Measurements from ENCODE around the gene FAM193B.

The FAM193B gene

DNA sequence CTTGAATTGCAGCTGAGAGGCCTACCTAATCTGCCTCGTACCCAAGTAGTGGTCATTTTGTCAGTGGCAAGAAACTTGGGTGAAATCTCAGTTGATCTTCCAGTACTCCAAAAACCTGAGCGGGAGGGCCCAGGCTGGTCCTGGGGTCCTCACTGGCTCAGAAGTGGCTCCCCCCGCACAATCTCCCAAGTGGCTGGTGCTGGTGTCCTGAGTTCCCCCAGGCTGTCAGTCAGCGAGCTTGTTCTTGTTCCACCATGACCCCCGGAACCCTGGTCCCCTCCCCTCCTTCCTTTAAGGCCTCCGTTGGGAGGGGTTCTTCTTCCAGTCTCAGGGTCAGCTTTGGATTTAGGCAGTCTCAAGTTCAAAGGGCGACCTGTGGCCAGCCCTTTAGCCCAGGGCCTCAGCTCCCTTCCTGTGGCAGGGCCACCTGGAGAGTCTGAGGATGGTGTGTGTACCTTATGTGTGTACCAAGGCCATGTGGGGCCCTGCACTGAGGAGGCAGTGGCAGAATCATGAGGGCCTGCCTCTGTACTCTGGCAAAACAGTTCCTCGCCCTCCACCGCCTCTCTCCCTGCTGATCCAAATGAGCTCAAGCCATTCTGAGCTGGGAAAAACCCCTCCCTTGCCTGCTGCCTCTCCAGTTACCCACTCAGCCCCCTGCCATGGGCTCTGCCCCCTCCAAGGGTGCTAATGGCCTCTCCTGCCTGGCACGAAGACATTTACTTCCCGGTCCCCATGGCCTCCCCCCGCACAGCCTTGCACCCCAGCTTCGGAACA, 76.5 kb downstream of the FAM193B start:
- Histone ChIP-seq H3K9me3 (ENCODE audit: control insufficient read depth, insufficient read depth, low read length) (no peaks in the 10 kb centered on the region), H3K4me3 (ENCODE audit: low read length) (no peak overlapping the region), H3K27me3 (ENCODE audit: control insufficient read depth, insufficient read depth, low read length) (no peaks in the 10 kb centered on the region), H3K27ac (ENCODE audit: low read length) (no peak overlapping the region), H3K4me1 (ENCODE audit: control insufficient read depth, insufficient read depth, low read length) (peaks cover 10% of the 10 kb centered on the region; the same call in 1 of the 2 replicates), H3K36me3 (ENCODE audit: control insufficient read depth, insufficient read depth, low read length) (no peaks in the 10 kb centered on the region; the same call in 1 of the 2 replicates)
- WGBS (ENCODE audit: insufficient coverage, insufficient read length) = no CpG with 5 or more reads among the region's 13 CpGs
- no peak for DNase-seq (ENCODE audit: low read depth, low spot score)

DNA sequence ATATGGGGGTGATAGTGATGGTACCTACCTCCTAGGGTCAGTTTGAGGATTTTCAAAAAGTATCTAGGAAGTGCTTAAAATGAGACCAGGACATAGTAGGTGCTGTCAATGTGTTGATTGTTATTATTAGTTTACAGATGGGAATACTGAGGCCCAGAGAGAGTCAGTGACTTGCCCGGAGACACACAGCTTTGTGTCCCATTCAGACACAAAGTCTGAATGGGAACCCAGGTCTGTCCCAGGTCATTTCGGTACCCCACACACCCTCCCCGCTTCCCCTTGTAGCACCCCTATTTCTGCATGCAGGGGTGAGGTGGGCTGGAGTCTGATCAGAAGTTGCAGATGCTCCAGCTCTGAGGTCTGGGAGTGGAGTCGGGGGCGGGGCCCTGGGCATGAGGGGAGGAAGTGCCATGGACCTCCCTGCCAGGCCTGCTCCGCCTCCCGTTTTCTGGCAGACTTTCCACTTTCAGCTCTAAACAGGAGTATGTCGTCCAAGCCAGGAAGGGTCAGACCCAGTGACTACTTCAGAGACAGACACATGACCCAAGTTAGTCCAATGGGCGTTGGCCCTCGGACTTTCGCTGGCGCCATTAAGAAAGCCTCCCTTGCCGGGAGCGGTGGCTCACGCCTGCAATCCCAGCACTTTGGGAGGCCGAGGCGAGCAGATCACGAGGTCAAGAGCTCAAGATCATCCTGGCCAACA, 77.7 kb downstream of the FAM193B start:
- Histone ChIP-seq H3K36me3 (ENCODE audit: control insufficient read depth, insufficient read depth, low read length) (peaks cover 3% of the 10 kb centered on the region; the same call in 1 of the 2 replicates), H3K4me3 (ENCODE audit: low read length) (no peak overlapping the region), H3K27me3 (ENCODE audit: control insufficient read depth, insufficient read depth, low read length) (no peaks in the 10 kb centered on the region), H3K27ac (ENCODE audit: low read length) (no peak overlapping the region), H3K9me3 (ENCODE audit: control insufficient read depth, insufficient read depth, low read length) (no peaks in the 10 kb centered on the region), H3K4me1 (ENCODE audit: control insufficient read depth, insufficient read depth, low read length) (peaks cover 12% of the 10 kb centered on the region)
- DNase-seq (ENCODE audit: low read depth, low spot score) = no peak
- WGBS (ENCODE audit: insufficient coverage, insufficient read length) = no CpG with 5 or more reads among the region's 18 CpGs

DNA sequence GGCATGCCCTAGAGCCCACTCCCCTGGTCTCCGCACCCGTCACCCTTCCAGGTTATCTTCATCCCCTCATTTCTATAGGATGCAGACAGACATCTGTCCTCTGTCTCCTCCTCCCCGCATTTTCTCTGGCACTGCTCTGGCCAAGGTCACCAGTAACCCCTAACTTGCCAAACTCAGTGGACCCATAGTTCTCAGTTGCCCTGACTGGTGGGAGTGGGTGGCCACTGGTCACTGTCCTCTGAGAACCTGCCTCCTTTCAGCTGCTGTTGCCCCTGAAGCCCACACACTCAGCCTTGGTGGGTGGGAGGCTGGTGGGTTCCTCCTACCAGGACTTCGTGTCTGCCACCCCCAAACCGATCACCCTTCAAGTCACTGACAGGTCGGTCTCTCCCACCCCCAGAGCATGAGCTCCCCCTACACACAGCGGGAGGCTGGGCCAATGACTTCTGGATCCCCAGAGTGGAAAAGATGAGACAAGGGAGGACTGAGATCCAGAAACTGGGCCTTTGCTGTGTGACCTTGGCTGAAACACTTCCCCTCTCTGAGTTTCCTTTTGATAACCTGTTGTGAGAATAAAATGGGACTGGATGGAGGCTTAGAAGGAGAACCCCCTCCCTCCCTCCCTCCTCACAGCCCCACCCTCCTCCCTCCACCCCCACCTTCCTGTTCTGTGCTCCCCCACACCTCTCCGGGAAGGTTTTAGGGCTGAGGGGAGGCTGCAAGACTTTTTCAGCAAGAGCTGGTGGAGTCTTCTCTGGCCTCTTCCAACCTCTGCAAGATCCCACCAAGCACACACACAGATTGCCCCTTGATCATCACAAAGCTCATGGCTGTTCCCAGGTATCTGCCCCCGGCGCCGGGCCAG, 78.6 kb downstream of the FAM193B start:
- Histone ChIP-seq H3K4me1 (ENCODE audit: control insufficient read depth, insufficient read depth, low read length) (peaks cover 18% of the 10 kb centered on the region), H3K9me3 (ENCODE audit: control insufficient read depth, insufficient read depth, low read length) (no peaks in the 10 kb centered on the region), H3K36me3 (ENCODE audit: control insufficient read depth, insufficient read depth, low read length) (peaks cover 11% of the 10 kb centered on the region; the same call in 1 of the 2 replicates), H3K27ac (ENCODE audit: low read length) (no peak overlapping the region), H3K4me3 (ENCODE audit: low read length) (no peak overlapping the region), H3K27me3 (ENCODE audit: control insufficient read depth, insufficient read depth, low read length) (no peaks in the 10 kb centered on the region)
- no CpG with 5 or more reads among the region's 11 CpGs for WGBS (ENCODE audit: insufficient coverage, insufficient read length)
- DNase-seq (ENCODE audit: low read depth, low spot score) = no peak

DNA sequence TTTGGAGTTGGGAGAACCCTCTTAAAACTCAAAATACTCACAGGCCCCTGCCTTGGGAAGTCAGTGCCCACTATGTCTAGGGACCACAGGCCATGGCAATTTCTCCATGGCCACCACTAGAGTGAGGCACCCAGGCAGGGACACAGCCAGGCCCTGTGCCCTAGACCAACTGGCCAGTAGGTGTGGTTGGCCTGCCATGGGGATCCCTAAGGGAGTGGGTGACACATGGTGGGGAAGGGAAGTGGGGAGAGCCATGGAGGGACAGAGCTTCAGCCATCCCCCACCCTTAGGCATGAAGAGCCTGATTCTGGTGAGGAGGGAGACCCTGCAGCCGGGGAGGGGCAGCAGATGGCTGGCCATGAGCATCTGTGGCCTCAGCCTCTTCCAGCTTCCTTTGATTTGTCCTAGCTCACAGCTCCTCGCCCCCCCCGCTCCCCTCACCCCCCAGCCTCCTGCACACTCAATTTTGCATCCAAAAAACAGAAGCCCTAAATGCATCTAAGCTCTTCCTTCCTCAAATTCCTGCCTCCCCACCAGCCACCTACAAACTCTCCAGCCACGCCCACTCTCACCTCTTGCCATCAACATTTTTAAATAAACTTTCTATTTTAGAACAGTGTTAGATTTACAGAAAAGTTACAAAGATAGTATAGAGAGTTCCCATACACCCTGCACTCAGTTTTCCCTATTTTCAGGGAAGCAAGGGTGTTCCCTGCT, 79.4 kb downstream of the FAM193B start:
- Histone ChIP-seq H3K4me1 (ENCODE audit: control insufficient read depth, insufficient read depth, low read length) (peaks cover 26% of the 10 kb centered on the region), H3K36me3 (ENCODE audit: control insufficient read depth, insufficient read depth, low read length) (peaks cover 16% of the 10 kb centered on the region; the same call in 1 of the 2 replicates), H3K27me3 (ENCODE audit: control insufficient read depth, insufficient read depth, low read length) (no peaks in the 10 kb centered on the region), H3K9me3 (ENCODE audit: control insufficient read depth, insufficient read depth, low read length) (no peaks in the 10 kb centered on the region), H3K4me3 (ENCODE audit: low read length) (no peak overlapping the region), H3K27ac (ENCODE audit: low read length) (no peak overlapping the region)
- DNase-seq (ENCODE audit: low read depth, low spot score) = no peak
- WGBS (ENCODE audit: insufficient coverage, insufficient read length) = no CpG with 5 or more reads among the region's 4 CpGs

DNA sequence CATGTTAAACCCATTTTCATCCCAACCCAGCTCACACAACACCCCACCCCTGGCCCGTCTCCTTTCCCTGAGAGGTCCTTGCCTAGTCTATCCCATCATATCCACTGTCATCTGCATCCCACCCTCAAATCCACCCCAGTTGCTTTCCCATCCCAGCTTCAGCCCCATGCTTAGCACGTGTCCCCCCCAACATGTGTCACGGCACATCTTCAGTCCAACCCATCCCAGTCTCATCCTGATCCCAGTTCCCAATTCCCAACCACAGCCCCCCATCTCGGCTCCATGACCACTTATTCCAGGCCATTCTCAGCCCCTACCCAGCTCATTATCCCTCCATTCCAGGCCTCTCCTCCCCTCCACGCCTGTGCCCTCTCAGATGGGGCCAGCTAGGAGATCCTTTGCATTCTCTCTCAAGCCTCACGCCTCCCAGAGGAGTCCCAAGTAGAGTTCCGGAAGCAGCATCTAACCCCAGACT, 80.3 kb downstream of the FAM193B start:
- WGBS (ENCODE audit: insufficient coverage, insufficient read length) = no CpG with 5 or more reads among the region's 7 CpGs
- peaks cover 16% of the 10 kb centered on the region; the same call in 1 of the 2 replicates for H3K36me3 ChIP-seq (ENCODE audit: control insufficient read depth, insufficient read depth, low read length)

GRCh38 chr5:177473443-177474001, 80.8 kb downstream of the FAM193B start, which contains the start of gene DBN1:
TSS of gene DBN1 (minus strand) at chr5:177473634. CDS start at chr5:177473521, 113 bp downstream.
- DNase-seq (ENCODE audit: low read depth, low spot score) = no peak
- WGBS (ENCODE audit: insufficient coverage, insufficient read length) = no CpG with 5 or more reads among the region's 69 CpGs

More for the DNA sequence above, 80.3 kb downstream of the FAM193B start:
- DNase-seq (ENCODE audit: low read depth, low spot score) = no peak
- H3K27me3 ChIP-seq (ENCODE audit: control insufficient read depth, insufficient read depth, low read length) = no peaks in the 10 kb centered on the region
- no peak overlapping the region for H3K4me3 ChIP-seq (ENCODE audit: low read length)
- peaks cover 27% of the 10 kb centered on the region for H3K4me1 ChIP-seq (ENCODE audit: control insufficient read depth, insufficient read depth, low read length)
- no peaks in the 10 kb centered on the region for H3K9me3 ChIP-seq (ENCODE audit: control insufficient read depth, insufficient read depth, low read length)
- no peak overlapping the region for H3K27ac ChIP-seq (ENCODE audit: low read length)

GRCh38 chr5:177472460-177473442, 81.6 kb downstream of the FAM193B start:
- Histone ChIP-seq H3K4me3 (ENCODE audit: low read length) (peak overlapping the region; percentile 90), H3K4me1 (ENCODE audit: control insufficient read depth, insufficient read depth, low read length) (peaks cover 27% of the 10 kb centered on the region), H3K27ac (ENCODE audit: low read length) (no peak overlapping the region), H3K36me3 (ENCODE audit: control insufficient read depth, insufficient read depth, low read length) (peaks cover 27% of the 10 kb centered on the region), H3K9me3 (ENCODE audit: control insufficient read depth, insufficient read depth, low read length) (no peaks in the 10 kb centered on the region), H3K27me3 (ENCODE audit: control insufficient read depth, insufficient read depth, low read length) (no peaks in the 10 kb centered on the region)
- no CpG with 5 or more reads among the region's 93 CpGs for WGBS (ENCODE audit: insufficient coverage, insufficient read length)
- no peak for DNase-seq (ENCODE audit: low read depth, low spot score)

More at GRCh38 chr5:177473443-177474001, 80.8 kb downstream of the FAM193B start, which contains the start of gene DBN1:
- Histone ChIP-seq H3K4me3 (ENCODE audit: low read length) (peak within 1 kb of the TSS; percentile 90), H3K4me1 (ENCODE audit: control insufficient read depth, insufficient read depth, low read length) (peaks cover 27% of the 10 kb centered on the region), H3K9me3 (ENCODE audit: control insufficient read depth, insufficient read depth, low read length) (no peaks in the 10 kb centered on the region), H3K27me3 (ENCODE audit: control insufficient read depth, insufficient read depth, low read length) (no peaks in the 10 kb centered on the region), H3K36me3 (ENCODE audit: control insufficient read depth, insufficient read depth, low read length) (peaks cover 22% of the 10 kb centered on the region), H3K27ac (ENCODE audit: low read length) (no peak within 1 kb of the TSS)

- Histone ChIP-seq H3K9me3 (ENCODE audit: control insufficient read depth, insufficient read depth, low read length) (no peaks in the 10 kb centered on the region), H3K27me3 (ENCODE audit: control insufficient read depth, insufficient read depth, low read length) (no peaks in the 10 kb centered on the region), H3K4me3 (ENCODE audit: low read length) (peak overlapping the region; percentile 90; the same call in 1 of the 2 replicates), H3K27ac (ENCODE audit: low read length) (no peak overlapping the region), H3K36me3 (ENCODE audit: control insufficient read depth, insufficient read depth, low read length) (peaks cover 36% of the 10 kb centered on the region), H3K4me1 (ENCODE audit: control insufficient read depth, insufficient read depth, low read length) (peaks cover 27% of the 10 kb centered on the region)
- no peak for DNase-seq (ENCODE audit: low read depth, low spot score)
- WGBS (ENCODE audit: insufficient coverage, insufficient read length) = no CpG with 5 or more reads among the region's 14 CpGs
These were observed 82.6 kb downstream of the FAM193B start for GRCh38 chr5:177471610-177472356.

All from iPS DF 6.9 (cell line).